ENCODE measurements around the gene ITPA. TPM values are rescaled to one million over a fixed set of nuclear protein-coding genes. Genes with fewer than 3 reads are reported as not detected.

The ITPA gene
- total RNA-seq, 2 donors from 2014 or later, result 35.1 to 35.7 TPM

DNA sequence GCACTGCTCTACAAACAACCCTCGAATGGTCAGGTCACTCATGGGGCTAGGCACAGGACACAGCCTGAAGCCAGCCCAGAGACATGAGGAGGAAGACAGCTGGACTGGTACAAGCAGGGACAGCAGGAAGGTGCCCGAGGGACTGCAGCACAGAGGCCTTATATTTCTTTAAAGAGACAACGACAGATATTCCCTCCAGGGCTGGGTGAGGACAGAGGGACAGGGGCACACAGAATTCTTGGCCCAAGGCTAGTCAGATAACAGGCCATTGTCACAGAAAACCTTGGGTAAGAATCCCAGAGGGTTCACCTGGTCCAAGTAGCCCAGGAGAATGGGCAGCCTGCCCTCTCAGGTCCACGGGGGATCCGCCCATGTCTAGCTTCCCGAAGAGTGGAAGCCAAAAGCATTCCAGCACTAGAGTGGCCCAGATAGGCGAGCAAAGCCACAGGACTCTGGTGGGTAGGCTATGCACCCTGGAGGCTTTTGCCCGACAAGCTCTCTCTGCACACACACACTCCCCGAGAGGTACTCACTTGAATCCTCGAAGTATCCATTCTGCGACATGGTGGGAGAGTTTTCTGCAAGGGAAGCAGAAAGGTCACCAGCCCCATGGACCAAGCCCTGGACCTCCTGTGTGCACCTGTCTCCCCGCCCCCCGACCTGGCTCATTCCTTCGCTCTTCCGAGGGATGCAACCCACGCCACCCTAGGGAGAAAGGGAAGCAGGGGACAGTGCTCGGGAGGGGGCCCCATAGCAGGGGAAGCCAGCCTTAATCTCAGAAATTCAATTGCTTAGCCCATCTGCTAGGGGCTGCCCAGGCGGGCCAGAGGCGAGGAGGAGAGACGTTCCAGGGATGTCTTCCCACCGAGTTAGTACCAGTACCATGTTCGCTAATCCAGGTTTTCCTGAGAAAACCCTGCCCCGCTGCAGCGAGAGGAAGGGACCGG lies 28.0 kb downstream of the ITPA start:
- ATAC-seq (ENCODE audit: insufficient number of reproducible peaks, low FRiP score, low read depth) (no peak), DNase-seq (ENCODE audit: low spot score) (no peak)
- peak overlapping the region; percentile 93 for H3K4me3 ChIP-seq
- H3K4me1 ChIP-seq (ENCODE audit: control insufficient read depth in 1 of 2, low read depth in 2 of 2), result peaks cover 7 to 24% of the 10 kb centered on the region in 2 donors
- TF ChIP-seq, protein P1, sequence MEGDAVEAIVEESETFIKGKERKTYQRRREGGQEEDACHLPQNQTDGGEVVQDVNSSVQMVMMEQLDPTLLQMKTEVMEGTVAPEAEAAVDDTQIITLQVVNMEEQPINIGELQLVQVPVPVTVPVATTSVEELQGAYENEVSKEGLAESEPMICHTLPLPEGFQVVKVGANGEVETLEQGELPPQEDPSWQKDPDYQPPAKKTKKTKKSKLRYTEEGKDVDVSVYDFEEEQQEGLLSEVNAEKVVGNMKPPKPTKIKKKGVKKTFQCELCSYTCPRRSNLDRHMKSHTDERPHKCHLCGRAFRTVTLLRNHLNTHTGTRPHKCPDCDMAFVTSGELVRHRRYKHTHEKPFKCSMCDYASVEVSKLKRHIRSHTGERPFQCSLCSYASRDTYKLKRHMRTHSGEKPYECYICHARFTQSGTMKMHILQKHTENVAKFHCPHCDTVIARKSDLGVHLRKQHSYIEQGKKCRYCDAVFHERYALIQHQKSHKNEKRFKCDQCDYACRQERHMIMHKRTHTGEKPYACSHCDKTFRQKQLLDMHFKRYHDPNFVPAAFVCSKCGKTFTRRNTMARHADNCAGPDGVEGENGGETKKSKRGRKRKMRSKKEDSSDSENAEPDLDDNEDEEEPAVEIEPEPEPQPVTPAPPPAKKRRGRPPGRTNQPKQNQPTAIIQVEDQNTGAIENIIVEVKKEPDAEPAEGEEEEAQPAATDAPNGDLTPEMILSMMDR (IDR thresholded peaks at IDR 0.05), result no peak
- no peaks in the 10 kb centered on the region for H3K9me3 ChIP-seq
- no peak overlapping the region for H3K27ac ChIP-seq
- H3K36me3 ChIP-seq, result no peaks in the 10 kb centered on the region
- H3K27me3 ChIP-seq (replicated peaks; ENCODE audit: insufficient read depth), result peaks cover 11% of the 10 kb centered on the region

DNA sequence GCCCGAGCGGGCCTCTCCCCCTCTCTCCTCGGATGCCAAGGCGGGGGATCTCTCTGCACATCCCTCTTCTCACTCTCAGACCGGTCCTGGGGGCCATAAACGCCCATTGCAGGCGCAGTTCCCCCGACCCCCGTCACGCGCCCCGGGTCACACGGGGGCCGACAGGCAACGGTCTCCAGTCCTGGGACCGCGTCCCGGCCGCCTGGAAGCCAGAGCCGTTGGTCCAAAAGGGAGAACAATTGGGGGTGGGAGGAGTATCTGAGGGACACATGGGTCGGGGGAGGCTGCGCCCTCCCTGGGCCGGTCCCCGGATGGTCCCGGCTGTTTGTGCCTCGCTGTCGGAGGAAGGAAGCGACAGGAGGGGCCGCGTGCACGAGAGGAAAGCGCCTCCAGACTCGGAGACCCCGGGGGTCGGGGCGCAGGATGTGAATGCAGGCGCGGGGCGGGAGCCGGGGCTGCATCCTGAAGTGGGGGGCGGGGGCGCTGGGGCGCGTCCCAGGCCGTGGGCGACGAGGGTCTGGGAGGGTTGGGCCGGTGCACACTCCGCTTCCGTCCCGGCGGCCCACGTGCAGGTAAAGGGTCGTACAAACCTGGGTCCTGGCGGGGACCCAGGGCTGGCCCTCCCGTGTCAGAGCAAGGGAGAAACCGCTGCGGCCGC lies 28.8 kb downstream of the ITPA start:
- Histone ChIP-seq H3K4me1 (ENCODE audit: control insufficient read depth in 1 of 2, low read depth in 2 of 2) (peaks cover 7 to 24% of the 10 kb centered on the region in 2 donors), H3K4me3 (peak overlapping the region; percentile 93), H3K9me3 (no peaks in the 10 kb centered on the region), H3K27me3 (replicated peaks; ENCODE audit: insufficient read depth) (peaks cover 11% of the 10 kb centered on the region), H3K36me3 (no peaks in the 10 kb centered on the region), H3K27ac (no peak overlapping the region)
- TF ChIP-seq, protein P1 (IDR thresholded peaks at IDR 0.05), result no peak
- DNase-seq (ENCODE audit: low spot score) (no peak), ATAC-seq (ENCODE audit: insufficient number of reproducible peaks, low FRiP score, low read depth) (no peak)

DNA sequence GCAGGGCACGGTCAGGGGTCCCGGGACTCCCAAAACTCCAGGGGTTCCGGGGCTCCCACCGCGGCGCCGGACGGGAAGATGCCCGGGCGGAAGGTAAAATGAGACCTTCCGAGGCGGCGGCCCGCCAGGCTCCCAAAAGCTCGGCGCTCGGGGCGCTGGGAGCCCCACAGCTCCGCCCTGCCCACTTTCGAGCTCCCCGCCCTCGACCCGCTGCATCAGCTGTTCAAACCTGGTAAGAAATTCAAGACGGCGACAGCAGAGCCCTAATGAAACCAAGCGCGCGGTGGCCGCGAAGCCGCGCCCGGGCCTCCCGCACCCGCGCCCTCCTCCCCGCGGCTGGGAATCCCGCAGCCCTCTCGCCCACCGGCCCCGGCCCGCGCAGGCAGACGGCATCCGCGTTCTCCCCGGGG lies 29.3 kb downstream of the ITPA start:
- H3K4me3 ChIP-seq, result peak overlapping the region; percentile 93
- H3K9me3 ChIP-seq, result no peaks in the 10 kb centered on the region
- peaks cover 11% of the 10 kb centered on the region for H3K27me3 ChIP-seq (replicated peaks; ENCODE audit: insufficient read depth)
- no peaks in the 10 kb centered on the region for H3K36me3 ChIP-seq
- no peak for ATAC-seq (ENCODE audit: insufficient number of reproducible peaks, low FRiP score, low read depth)
- peaks cover 7 to 24% of the 10 kb centered on the region in 2 donors for H3K4me1 ChIP-seq (ENCODE audit: control insufficient read depth in 1 of 2, low read depth in 2 of 2)
- no peak for DNase-seq (ENCODE audit: low spot score)
- TF ChIP-seq, protein P1 (IDR thresholded peaks at IDR 0.05), result no peak
- no peak overlapping the region for H3K27ac ChIP-seq

DNA sequence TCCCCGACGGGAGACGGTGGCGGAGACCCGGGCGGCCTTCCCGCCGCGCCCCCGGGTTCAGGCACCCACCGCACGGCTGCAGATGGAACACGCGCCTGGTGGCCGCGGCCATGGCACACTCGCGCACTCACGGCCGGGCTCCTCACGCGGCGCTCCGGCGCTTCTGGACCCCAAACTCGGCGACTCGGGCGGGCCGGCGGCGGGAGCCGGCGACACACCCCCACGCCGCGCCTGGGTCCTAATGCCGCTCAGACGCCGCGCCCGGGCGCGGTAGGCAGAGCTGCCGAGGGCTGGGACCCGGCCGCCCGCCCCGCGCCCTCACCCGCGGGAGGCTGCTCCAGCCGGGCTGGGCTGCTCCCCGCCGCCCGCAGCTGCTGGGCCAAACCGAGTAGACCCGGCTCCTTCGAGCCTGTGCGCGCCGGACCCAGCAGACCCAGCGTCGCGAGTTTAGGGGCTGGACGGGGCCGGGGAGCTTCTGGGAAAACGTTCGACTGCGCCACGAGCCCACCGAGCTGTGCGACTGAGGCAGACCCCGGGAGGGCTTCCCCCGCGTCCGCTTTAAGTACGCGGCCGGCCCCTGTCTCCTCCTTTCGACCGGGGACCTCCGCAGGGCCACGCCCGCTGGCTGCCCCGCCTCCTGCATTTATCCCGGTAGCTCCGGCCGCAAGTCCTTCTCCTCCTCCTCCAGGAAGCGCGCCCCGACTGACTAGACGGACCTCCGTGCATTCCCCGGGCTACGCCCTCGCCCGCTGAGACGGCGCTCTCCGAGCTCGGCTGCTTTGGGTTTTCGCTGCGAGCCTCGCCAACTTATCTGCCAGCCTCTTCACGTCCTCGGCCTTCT lies 29.9 kb downstream of the ITPA start, which contains the start of gene SLC4A11:
TSS of gene SLC4A11 (minus strand) at position 165 of the 841 bp plus-strand sequence. CDS start at position 112, 53 bp downstream.
- no peaks in the 10 kb centered on the region for H3K36me3 ChIP-seq
- no peak for DNase-seq (ENCODE audit: low spot score)
- TF ChIP-seq, protein P1 (IDR thresholded peaks at IDR 0.05), result no peak
- peak within 1 kb of the TSS; percentile 93 for H3K4me3 ChIP-seq
- peaks cover 7 to 24% of the 10 kb centered on the region in 2 donors for H3K4me1 ChIP-seq (ENCODE audit: control insufficient read depth in 1 of 2, low read depth in 2 of 2)
- H3K27me3 ChIP-seq (replicated peaks; ENCODE audit: insufficient read depth), result peaks cover 11% of the 10 kb centered on the region
- no peak for ATAC-seq (ENCODE audit: insufficient number of reproducible peaks, low FRiP score, low read depth)
- H3K9me3 ChIP-seq, result no peaks in the 10 kb centered on the region
- H3K27ac ChIP-seq, result no peak within 1 kb of the TSS

Data from thoracic aorta (tissue), 2 donors.